GM18499 (cell line): ENCODE results near the gene CCSER1.

ENCODE experiments used
- ATAC-seq: cut with Tn5 transposase; IDR thresholded peaks from one replicate; pipeline ENCODE4 v1.9.1; 2021; ENCODE audit warnings: moderate number of reproducible peaks; ENCODE audit not compliant: insufficient read depth, unreplicated experiment

The CCSER1 gene

GRCh38 chr4:90127706-90128345, 632 bp downstream of the CCSER1 start:
- no peak for ATAC-seq

GRCh38 chr4:90128961-90129495, 1.8 kb downstream of the CCSER1 start:
- no peak for ATAC-seq

- ATAC-seq = no peak
Measured at GRCh38 chr4:90130076-90130475, 2.9 kb downstream of the CCSER1 start.

DNA sequence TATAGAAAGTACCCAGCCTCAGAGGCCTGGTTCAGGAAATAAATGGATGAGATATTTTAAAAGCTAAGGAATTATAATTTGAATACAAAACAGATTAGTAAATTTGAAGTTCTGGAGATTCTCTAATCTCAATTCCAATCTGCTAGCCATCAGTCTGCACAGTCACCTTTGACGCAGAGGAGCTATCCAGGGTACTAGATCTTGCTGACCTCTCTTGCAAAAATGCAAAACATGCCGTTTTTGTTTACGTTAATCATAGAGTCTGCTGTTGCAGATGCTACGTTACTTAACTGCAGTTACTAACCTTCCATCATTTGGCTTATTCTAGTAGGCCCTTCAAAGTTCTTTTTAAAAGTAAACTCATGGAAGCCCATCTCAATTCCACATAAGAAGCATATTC, 10.4 kb downstream of the CCSER1 start:
- no peak for ATAC-seq

DNA sequence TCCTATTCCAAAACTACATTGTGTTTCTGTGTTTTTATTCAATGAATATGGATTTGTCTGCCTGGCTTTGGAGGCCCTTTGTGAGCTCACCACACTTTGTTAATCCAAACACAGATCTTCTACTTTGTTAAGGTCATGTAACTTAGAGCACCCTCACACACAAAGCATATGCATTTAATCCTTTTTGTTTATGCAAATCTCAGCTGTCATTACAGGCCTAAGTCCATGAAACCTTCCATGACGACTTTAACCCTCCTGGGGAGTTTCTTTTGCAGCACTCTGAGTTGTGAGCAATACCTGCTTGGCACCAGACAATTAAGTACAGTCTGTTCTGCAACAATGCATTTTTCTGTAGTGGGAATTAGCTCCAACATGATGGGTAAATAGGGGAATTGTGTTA, 14.9 kb downstream of the CCSER1 start:
- no peak for ATAC-seq

GRCh38 chr4:90145319-90145718, 18.1 kb downstream of the CCSER1 start:
- ATAC-seq = no peak

DNA sequence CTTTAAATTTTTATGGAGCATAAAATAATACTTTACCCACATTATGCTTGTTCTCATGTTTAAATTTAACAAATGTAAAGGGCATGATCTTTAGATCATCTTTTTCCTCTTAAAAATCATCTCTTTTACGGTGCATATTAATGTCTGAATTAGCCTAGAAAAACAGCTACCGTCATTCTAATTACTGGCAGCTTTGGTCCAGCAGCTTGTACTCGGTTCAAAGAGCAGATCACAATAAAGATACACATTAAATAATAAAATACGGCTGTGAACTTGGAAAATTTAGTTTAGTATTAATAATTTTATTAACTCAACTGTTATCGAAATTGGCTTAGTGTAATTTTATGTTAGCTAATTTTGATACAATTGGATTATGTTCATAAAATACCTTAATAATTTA, 19.1 kb downstream of the CCSER1 start:
- no peak for ATAC-seq

- no peak for ATAC-seq
Measured at GRCh38 chr4:90148574-90149148, 21.5 kb downstream of the CCSER1 start.

DNA sequence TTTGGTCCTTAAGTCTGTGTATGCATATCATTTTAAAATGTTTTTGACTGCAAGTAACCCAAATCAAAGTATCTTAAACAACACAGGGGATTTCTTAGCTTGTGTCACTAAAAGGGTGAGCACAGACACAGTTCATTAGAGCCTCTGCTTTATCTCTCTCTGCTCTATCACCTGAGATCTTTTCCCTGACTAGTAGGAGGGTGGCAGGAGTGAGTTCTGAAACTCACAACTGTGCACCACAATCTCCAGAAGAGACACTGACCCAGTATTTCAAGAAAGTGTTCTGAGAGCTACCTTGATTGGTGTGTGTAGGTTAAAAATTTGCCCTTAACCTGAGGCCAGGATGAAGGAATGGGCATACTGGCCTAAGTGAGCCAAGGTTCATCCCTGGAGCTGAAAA, 24.8 kb downstream of the CCSER1 start:
- ATAC-seq = no peak

GRCh38 chr4:90159193-90159592, 32.0 kb downstream of the CCSER1 start:
- no peak for ATAC-seq

DNA sequence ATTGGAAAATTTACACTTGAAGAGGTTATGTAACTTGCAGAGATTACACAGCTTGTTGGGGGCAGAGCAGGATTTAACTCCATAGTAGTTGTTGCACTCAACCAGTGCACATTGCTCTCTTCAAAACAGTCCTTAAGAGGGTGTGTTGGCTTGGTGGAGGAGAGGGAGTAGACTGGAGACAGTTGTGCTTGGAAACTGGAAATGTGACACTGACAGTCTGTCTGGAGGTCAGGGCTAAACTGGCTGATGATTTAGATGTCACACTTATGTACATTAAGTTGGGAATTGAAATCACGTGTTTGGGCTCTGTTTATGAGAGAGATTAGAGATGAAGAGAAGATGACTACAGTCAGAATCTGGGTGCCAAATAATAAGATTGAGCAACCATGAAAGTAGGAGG, 32.9 kb downstream of the CCSER1 start:
- ATAC-seq = no peak

DNA sequence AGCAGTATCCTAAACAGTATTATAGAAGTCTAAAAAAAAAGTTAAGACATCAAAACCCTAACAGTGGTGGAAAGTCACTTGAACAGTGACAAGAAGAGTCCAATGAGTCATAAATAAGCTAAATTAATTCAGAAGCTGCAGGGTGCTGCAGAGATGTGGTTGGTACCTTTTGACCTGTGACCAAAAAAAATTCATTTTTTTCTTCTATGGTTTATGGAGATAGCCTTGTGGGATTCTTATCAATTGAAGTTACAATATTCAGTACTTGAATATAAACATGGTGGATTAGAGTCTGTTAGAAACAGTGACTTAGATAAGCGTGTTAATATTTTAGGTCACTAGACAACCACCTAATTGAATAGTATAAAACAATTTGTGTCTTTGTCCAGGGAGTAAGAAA, 35.4 kb downstream of the CCSER1 start:
- no peak for ATAC-seq

DNA sequence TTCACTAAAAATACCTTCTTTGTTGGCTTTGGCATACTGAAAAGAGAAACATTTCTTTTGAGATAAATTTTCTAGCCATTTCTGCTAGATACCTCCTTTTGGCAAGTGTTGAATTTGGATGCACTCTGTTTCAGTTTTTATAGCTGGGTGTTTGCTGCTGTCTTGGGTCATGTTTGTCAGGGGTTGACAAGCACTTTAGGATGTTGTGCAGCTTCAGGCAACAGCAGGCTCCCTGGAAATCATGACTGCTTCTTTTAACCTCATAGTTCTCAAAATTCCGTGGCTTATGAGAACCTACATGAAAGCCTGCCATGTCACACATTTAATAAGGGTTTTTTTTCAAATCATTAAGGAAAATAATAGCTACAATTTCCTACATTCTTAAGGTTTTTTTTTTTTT, 36.7 kb downstream of the CCSER1 start:
- no peak for ATAC-seq

DNA sequence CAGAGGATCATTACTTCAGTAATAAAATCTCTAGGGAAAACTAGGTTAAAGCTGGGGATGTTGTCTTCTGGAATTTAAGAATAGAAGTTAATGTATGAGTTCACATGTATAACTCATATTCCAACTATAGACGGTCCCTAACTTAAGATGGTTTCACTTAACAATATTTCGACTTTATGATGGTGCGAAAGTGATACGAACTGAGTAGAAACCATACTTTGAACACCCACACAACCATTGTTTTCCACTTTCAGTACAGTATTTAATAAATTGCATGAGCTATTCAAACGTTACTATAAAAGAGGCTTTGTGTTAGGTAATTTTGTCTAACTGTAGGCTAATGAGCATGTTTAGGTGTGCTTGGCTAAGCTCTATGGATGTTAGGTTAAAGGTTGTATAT, 38.7 kb downstream of the CCSER1 start:
- ATAC-seq = peak; percentile 96

- no peak for ATAC-seq
Measured at GRCh38 chr4:90171491-90171890, 44.3 kb downstream of the CCSER1 start.

GRCh38 chr4:90174621-90175023, 47.4 kb downstream of the CCSER1 start:
- no peak for ATAC-seq

DNA sequence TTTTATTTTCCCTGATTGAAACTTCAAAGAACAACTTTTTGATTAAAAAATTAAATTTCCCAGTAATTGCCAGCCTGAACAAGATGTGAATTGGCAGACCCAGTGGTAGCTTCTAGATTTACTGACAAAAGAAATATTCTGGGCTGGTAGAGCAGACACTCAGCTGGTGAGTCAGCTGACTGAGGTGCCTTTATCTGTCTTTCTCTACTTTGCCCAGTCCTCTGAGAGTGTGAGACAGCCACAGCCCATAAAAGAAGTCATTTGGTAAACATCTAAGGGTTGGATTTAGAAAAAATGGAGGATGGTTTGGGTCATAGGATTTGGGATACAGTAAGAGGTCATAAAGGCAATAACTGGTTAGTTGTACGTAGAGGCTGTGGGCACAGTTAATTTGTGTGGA, 54.5 kb downstream of the CCSER1 start:
- ATAC-seq = no peak

DNA sequence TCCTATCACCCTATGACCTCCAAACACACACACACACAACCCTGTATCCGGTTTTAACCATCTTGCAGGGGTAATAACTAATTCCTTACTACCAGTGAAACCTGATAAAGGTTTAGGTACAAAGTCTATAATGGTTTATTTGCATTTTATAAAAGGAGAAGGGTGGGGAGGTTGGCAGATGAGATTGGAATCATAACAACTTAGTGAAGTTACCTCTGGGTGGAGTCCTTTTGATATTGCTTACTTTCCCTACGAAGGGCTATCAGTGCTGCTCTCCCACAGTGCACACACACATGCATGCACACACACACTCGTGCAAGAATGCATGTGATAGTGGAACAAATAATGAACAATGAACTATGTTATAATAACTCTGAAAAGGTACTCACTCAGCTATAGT, 56.1 kb downstream of the CCSER1 start:
- no peak for ATAC-seq

- ATAC-seq = no peak
Measured at GRCh38 chr4:90184560-90184959, 57.4 kb downstream of the CCSER1 start.

DNA sequence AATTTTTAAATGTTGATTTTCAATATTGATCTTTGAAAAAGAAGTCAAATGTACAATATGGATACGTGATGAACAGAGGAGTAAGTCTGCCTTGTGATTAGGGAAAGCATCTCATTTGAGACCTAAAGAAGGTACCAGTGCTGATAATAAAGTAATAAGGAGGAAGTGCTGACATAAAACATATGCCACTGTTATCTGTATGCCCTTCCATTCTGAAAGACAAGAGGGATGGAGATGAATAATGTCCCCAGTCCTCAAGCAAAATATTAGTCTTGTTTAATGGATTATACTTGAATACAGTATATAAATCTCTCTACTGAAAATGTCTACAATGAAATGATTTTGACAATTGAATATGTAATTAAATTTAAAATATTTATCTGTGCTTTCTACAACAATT, 58.2 kb downstream of the CCSER1 start:
- ATAC-seq = no peak

DNA sequence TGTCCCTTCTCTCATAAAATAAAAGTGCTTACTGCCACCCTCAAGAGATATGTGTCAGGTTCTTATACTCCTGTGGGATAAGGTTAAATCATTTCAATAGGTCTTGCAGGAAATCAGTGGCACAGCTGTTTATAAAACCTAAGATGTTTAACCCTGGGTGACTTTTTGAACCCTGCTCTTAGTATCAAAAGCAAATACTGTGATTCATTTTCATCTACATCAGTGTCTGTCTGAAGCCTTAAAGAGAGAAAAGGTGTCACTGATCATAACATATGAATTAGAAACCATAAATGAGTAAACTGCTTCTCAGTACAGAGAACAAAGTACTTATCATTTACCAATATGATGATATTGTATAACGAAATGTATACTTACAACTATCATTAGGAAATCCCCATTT, 59.0 kb downstream of the CCSER1 start:
- ATAC-seq = no peak

GRCh38 chr4:90187148-90187884, 60.1 kb downstream of the CCSER1 start:
- no peak for ATAC-seq
